Stimulated activated naive CD8-positive, alpha-beta T cell treated with anti-CD3 and anti-CD28 coated beads, Interleukin-15, Interleukin-2, amounts not matched to agents 100 U/mL and 50 U/mL, for 24 hours (primary cell): ENCODE measurements around the gene LDHA.

Experiments used
- ATAC-seq: fragments of 150-1000 bp; cut with Tn5 transposase; one replicate; pipeline ENCODE4 v1.10.0; 2021
- DNase-seq: peaks from one replicate; pipeline ENCODE4 v3.0.0; 2021

Gene LDHA

DNA sequence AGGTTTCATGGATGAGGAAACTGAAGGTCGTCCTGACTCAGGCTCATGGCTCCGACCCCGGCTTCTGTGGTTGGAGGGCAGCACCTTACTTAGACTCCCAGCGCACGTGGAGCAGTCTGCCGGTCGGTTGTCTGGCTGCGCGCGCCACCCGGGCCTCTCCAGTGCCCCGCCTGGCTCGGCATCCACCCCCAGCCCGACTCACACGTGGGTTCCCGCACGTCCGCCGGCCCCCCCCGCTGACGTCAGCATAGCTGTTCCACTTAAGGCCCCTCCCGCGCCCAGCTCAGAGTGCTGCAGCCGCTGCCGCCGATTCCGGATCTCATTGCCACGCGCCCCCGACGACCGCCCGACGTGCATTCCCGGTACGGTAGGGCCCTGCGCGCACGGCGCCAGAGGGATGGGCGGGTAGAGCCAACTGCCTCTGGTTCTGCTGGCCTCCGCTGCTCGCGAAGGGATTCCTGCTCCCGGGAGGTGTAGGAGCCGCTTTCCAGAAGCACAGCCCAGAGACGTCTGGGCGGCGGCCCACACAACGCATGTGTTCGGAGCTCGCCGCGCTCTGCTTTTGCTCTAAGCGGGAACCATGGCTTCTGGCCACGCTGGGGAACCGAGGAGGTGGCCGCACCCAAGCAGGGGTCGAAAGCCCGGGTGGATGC, at the start of gene LDHA:
LDHA (plus strand) TSS at position 289 of the 653 bp plus-strand sequence. CDS start 2,280 bp downstream, outside the sequence.
- ATAC-seq: peak; percentile 79
- peak; percentile 100 for DNase-seq

DNA sequence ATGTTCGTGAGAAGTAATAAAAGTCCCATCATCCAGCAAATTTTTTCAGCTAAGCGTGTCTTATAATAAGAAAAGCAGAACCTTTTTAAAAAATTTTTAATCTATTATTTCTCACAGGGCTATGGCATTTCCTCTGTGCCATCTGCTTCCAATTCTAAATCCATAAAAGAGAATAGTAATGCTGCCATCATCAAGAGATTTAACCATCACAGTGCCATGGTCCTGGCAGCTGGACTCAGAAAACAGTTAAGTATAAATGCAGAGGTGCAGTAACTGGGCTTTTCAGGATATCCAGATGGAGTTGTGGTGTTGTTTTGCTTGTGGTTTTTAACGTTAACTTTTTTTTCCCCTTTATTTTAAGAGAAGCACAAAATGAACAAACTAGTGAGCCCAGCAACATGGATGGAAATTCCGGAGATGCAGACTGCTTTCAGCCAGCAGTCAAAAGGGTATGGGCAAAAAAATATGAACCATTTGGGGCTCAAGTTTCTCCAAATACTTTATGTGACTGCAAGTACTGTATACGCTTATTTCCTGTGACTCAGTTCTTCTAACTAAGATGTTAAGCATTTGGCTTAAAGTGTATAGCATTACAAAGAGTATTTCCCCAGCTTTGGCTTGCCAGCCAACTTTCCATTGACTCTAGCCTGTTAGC, 46.8 kb upstream of the LDHA start:
- ATAC-seq (no peak), DNase-seq (no peak)

DNA sequence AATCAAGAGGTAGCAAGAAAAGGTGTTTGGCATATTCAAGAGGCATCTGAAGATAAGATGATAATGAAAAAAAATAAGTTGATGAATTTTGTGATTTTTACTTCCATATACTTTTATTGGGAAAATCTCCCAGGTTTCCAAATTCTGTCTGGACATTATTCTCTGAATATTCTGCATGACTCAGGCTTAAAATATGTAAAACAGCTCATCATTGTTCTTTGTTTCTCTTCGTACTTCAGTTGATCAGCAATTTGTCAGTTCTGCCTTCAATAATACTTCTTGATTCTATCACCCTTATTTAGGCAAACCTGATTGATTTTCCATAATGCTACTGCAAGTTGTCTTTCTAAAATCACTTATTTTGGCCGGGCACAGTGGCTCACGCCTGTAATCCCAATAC, 41.8 kb upstream of the LDHA start:
- DNase-seq: no peak
- no peak for ATAC-seq

DNA sequence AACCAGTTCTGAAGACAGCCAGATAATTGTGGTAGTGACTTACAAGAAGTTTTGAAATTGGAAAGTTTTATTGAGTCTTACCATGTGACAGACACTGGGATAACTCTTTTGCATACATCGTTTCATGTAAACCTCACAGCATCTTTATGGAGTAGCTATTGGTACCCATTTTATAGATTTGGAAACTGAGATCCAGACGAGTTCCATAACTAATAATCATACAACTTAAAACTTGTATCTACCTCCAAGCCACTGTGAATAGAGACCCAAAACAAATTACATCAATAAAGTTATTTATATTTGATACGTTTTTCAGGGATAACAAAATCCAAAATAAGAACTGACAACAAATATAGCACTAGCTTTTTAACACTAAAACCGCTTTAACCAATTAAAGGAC, 35.7 kb upstream of the LDHA start:
- ATAC-seq: no peak
- no peak for DNase-seq

DNA sequence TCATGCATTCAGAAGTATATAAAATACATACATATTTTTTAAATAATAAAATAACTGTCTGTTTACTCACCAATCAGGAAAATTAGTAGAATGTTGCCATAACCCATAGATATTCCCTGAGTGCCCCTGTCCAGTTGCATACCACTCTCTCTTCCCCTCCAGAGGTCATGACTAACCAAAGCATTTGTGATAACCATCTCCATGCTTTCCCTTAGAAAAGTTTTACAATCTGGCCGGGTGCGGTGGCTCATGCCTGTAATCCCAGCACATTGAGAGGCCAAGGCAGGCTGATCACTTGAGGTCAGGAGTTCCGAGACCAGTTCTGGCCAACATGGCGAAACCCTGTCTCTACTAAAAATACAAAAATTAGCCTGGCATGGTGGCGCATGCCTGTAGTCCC, 33.2 kb upstream of the LDHA start:
- DNase-seq (no peak), ATAC-seq (no peak)

DNA sequence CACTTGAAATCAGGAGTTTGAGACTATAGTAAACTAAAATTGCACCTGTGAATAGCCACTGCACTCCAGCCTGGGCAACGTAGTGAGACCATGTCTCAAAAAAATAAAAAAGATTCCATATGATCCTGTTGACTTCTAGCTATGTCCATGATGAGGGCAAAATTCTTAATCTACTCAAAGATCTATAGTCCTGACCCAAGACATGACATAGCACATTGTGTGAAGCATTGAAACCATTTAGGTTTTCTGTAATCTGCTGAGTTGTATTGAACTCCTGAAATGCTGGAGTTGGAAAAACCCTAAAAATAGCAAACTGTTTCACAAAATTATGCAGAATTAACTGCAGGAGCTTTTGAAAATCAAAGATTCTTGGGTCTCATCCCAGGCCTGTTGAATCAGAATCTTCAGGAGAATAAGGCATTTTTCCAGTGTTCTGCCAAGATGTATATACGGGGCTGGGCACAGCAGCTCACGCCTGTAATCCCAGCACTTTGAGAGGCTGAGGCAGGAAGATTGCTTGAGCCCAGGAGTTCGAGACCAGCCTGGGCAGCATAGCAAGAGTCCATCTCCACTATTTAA, 29.8 kb upstream of the LDHA start:
- DNase-seq (no peak), ATAC-seq (no peak)

DNA sequence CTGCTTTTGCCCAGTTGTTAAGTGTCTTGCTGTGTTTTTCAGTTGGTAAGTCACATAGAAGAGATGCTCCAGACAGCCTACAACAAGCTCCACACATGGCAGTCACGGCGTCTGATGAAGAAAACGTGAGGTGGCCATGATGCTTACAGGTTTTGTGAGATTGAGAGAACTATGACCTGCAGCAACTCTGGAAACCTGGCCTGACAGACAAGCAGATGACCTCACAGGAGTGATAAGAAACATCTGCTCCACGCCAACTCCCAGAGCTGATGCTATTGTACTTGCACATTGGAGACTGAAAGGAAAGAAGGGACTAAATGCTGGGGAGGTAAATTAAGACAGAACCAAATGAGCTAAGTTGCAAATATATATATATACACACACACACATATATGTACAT, 28.6 kb upstream of the LDHA start:
- no peak for DNase-seq

DNA sequence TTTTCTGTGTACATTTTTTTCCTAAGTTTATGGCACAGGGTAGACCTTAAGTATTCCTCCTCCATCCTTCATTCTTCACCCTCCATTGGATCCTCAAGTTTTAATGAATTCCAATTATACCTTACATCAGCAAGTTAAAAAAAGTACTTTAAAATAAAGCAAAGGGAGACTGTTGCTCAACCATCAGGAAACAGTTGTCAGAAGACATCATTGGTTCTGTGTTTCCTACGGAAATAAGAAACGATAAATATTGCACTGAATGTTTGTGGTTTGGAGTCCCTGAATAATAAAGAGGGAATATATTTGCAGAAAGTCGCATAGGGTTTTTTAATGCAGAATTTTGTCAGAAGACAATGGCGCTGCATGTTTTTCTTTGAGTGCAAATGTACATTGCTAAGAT, 28.1 kb upstream of the LDHA start:
- no peak for ATAC-seq
- DNase-seq: no peak

More for the DNA sequence above, 28.6 kb upstream of the LDHA start:
- ATAC-seq: no peak

DNA sequence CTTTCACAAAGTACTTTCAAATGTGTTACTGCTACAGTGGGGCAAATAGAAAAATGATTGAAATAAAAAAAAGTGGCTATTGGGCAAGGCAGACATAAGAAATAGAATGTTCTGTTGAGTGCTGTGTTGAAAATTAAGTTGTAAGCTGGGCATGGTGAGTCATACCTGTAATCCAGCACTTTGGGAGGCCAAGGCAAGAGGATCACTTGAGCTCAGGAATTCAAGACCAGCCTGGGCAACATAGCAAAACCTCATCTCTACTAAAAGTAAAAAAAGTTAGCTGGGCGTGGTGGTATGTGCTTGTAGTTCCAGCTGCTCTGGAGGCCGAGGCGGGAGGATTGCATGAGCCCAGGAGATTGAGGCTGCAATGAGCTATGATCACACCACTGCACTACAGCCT, 26.9 kb upstream of the LDHA start:
- DNase-seq (no peak), ATAC-seq (no peak)

DNA sequence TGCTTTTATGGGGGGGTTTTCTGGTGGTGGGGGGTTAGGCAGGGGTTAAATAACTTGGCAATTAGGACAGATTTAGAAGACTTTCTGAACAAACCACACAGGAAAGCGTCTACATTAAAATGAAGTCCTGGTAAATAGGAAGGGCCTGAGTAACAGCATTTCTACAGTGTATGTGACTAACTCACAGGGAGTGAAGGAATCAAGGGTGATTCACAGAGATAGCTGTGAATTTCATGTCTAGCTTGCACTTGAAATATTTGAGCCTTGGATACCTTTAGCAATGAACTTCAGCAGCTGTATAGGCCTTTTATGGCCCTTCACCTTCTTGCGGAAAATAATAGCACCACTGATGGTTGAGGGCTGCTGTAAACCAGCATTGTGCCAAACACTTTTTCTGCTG, 26.1 kb upstream of the LDHA start:
- no peak for DNase-seq
- ATAC-seq: no peak

DNA sequence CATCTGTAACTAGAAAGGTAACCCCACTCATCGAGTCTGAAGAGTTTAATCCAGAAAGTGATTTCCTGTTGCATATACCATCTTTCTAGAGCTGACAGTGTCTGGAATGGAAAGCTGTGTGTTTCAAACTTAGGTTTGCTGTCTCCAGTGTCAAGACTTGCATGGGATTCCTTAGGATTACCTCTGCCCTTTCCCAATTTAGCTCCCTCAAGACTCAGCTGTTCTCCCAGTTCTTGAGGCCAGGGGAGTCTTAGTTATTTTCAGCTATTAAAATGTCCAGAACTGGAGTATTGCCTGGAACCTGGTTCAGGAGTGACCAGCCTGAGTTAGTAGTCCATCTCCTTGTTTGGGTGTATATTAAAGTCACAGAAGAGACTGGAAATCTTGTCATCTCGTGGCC, 25.0 kb upstream of the LDHA start:
- ATAC-seq (no peak), DNase-seq (no peak)

DNA sequence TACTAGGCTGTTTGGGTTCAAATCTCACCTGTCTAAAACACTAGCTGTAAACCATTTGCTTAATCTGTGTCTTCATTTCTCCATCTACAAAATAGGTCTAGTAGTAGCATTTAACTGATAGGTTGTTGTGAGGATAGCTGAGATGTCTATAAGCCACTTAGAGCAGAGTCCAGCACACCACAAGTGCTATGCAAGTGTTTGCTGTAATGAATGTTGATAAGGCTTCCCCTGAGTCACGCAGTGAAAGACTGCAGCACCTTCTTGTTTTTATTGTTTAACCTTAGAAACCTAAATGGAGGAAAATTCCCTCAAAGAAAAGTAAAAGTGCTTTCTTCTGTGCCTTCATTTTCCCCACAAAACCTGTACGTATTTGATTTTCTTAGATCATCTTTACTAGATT, 23.1 kb upstream of the LDHA start:
- no peak for DNase-seq
- ATAC-seq: no peak

DNA sequence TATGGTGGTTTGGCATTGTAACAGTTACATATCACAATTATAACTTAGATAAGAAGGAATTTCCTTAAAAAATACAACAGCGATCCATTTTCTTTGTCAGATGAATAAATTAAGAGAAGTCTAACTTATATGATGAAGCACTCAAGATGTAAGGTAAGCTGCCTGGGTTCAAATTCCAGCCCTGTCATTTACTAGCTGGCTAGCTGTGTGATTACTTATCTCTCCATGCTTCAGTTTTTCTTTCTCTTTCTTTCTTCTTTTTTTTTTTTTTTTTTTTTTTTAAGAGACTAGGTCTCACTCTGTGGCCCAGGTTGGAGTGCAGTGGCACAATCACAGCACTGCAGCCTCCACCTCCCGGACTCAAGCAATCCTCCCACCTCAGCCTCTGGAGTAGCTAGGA, 22.2 kb upstream of the LDHA start:
- no peak for DNase-seq
- no peak for ATAC-seq

DNA sequence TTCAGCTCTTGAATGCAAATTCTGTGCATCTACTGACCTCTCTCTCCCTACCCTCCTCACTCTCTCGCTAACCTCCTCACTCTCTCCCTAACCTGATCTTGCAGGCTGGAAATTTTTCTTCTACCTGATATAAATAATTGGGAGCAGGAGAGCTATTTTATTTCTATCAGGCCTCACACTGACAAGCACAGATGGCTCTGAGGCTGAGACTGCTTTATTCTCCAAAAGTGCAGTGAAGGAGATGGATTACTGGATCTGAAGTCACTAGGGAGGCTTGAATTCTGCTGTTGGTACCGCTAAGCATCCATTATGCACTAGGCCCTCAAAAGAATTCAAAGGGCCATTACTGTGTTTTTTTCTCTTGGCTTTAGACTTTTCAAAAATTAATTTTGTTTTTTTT, 19.4 kb upstream of the LDHA start:
- ATAC-seq (no peak), DNase-seq (no peak)

DNA sequence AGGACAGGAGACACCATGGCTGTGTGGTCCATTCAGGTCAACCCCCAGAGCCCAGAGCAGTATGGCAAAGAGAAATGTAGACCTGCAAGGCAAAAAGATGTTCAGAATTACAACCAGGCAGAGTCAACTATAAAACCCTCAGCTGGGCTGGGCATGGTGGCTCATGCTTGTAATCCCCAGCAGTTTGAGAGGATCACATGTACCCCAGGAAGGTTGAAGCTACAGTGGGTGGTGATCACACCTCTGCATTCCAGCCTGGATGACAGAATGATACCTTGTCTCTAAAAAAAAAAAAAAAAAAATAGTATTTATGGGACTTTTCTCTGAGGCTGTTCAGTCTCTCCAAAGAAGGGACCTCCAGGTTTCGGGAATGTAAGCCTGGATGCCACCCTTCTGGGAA, 18.4 kb upstream of the LDHA start:
- ATAC-seq: no peak
- no peak for DNase-seq

DNA sequence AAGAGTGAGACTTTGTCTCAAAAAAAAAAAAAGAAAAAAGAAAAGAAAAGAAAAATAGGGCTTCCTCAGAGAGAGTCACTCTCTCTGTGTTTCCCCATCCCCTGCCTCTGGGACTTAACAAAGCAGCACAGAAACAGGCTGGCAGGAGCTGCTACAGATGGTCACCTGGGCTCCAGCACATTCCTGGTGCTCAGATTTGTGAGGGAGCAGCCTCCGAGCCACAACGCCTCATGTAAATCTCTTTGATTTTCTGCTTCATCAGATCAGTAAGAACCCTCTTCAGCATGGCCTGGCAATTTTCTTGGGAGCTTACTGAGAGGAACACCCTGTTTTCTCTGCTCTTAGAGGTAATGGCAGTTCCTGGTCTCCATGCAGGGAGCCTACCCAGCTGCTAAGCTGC, 15.2 kb upstream of the LDHA start:
- no peak for DNase-seq
- no peak for ATAC-seq

DNA sequence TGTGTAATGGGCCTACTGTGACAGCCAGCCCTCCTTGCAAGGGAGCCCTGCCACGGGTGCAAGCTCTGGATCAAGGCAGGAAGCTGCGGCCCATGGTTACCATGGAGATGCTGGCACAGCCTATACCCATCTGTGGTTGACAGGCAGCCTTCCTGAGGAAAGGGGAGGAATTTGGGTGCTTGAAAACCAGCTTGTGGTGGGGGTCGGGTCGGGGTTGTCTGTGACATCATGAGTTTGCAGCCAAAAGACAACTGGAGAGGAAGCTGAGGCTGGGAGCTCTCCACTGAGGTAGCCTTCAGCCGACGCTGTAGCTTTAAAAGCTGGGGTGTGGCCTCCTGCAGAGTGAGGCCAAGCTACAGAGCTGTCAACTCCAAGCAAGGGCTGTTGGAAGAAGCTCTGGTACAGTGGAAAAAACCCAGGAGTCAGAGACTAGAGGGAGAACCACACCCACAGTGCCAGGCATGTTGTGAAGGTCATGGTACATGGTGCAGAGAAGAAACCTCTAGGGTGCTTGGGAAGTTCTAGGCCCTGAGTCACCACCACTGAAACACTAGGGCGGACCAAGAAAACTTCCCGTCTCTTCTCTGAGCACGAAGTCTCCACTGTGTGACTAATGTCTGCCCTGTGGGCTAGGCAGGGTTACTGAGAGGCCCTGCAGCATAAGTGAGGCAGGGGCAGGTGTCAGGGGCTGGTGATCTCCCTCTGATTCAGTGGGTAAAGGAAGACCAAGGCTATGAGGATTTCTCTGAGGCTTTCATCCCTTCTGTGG, 10.8 kb upstream of the LDHA start:
- peak; percentile 83 for DNase-seq
- peak; percentile 97 for ATAC-seq

DNA sequence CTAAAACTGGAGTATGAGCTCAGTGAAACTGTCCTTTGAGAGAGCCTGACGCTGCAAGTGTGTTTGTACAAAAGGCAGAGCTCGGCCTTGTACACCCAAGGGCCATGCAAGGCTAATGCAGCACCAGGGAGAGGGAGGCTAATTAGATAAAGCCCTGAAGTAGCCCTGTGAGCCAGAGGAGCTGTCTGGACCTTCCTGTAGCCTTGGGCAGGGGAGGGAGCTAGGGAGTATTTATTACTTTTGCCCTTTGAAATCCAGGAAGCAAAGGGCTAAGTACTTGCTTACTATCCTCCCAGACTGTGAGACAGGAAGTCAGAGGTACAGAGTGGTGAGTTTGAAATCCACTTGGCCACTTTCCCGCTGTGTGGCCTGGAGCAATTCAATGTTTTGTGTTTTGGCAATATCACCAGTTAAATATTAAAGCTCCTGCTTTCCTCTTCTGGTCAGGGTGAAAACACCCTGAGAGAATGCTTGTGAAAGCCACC, 10.2 kb upstream of the LDHA start:
- ATAC-seq (peak; percentile 5), DNase-seq (no peak)

DNA sequence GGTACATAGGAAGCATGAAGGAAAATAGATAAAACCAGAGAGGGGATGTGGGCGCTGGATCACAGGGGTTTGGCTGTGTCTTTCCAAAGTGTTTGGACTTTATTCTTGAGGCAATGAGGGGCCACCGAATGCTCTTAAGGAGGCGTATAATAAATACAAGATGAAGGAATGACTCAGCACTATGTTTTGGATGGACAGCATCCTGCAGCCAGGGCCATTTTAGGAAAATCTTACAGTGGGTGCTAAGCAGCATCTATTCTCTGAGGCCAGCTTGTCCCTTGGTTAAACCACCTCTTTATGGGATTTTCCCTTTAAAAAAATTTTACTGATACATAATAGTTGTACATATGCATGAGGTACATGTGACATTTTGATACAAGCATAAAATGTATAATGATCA, 4.3 kb upstream of the LDHA start:
- no peak for DNase-seq
- no peak for ATAC-seq

DNA sequence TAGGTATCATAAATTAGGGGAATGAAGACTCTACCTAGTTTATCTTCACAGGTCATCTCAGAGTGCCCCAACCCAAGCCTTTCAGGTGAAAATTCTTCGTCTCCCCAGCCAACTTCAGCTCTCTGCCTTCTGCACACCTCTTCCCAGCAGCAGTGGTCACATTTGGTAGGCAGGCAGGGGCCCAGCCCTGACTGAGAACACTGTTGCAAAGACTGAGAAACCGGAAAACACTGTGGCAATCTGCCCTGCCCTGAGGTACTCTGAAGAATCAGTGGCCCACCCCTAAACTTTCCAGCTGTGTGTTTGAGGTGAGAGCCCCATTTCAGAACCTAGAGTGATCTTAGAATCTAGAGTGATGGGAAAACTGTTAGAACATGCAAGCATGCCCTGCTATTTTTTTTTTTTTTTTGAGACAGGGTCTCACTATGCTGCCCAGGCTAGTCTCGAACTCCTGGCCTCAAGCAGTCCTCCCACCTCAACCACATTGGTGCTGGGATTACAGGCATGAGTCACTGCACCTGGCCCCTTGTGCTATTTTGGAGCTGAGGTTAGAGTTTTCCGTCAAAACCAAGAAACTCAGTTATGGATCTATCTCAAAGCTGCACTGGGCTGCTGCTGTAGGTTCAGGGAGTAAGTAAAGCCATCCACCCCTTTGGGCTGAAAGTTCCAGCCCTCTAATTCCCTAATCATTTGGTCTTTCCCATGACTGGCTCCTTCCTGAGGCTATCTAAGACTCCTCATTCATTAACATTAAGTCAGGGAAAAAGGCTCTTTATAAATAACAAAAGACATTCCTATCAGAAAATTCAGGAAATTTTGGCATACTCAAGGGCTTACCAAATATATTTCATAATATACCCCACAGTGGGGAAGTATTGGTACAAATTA, 1.7 kb upstream of the LDHA start:
- peak; percentile 35 for DNase-seq
- ATAC-seq: no peak

DNA sequence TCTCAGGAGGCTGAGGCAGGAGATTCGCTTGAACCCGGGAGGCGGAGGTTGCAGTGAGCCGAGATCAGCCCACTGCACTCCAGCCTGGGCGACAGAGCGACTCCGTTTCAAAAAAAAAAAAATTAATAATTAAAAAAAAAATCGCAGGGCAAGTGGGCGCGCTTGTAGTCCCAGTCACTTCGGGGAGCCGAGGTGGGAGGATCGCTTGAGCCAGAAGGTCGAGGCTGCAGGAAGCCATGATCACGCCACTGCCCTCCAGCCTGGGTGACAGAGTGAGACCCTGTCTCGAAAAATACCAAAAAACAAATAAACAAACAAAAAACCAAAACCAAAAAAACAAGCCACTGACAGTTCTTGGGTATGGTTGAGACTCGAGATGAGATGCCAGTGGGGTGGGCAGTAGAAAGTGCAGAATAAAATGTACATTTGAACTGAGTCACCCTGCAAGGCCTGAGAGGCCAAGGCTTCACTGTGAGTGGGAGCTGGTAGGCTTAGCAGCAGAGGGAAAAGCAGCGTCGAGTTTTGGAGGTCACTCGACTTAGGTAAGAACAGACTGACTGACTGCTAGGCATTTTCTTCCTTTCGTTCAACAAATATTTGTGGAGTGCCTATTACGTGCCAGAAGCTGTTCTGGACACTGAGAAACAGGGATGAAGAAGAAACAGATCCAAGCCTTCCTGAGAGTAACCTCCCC, 635 bp upstream of the LDHA start:
- ATAC-seq: peak; percentile 30

More for the DNA sequence above, 635 bp upstream of the LDHA start:
- DNase-seq: peak; percentile 52
